GM12878 (cell line): ENCODE measurements around the gene NPRL2.

Experiments
- BHLHE40 ChIP-seq, 2 experiments: fragments of 450-650 bp in 1 of 2; IDR thresholded peaks; 2 replicates each; pipeline ENCODE4 v1.6.1; 2011 to 2017; ENCODE audit warnings: low read depth in 2 of 2, borderline replicate concordance in 1 of 2, improper control_type of control experiment in 1 of 2, low read length in 1 of 2, mild to moderate bottlenecking in 1 of 2
- CREB1 ChIP-seq: IDR thresholded peaks from 2 replicates; pipeline ENCODE4 v1.6.1; 2012; ENCODE audit warnings: low read depth, mild to moderate bottlenecking, inconsistent platforms
- CTCF ChIP-seq, 3 experiments: IDR thresholded peaks in 2 of 3; conservative IDR thresholded peaks in 1 of 3; 2 replicates each; pipeline ENCODE4 v1.5.1; 2011; ENCODE audit warnings: low read depth in 3 of 3, low read length in 3 of 3, mild to moderate bottlenecking in 3 of 3, control low read depth in 2 of 3, moderate library complexity in 2 of 3, inconsistent platforms in 1 of 3, mixed read lengths in 1 of 3; ENCODE audit not compliant: control insufficient read depth in 2 of 3, insufficient read depth in 1 of 3; ENCODE audit errors: extremely low read depth in 1 of 3
- ESRRA ChIP-seq: IDR thresholded peaks from 2 replicates; pipeline ENCODE4 v1.6.1; 2012; ENCODE audit warnings: mild to moderate bottlenecking, low read length, improper control_type of control experiment
- JUND ChIP-seq: IDR thresholded peaks from 2 replicates; pipeline ENCODE4 v1.6.1; 2012; ENCODE audit warnings: low read depth, mild to moderate bottlenecking, low read length, improper control_type of control experiment, moderate library complexity
- NFYA ChIP-seq: IDR thresholded peaks from 2 replicates; pipeline ENCODE4 v1.6.1; 2011; ENCODE audit warnings: low read depth, mild to moderate bottlenecking, low read length, improper control_type of control experiment, borderline replicate concordance
- POLR2A ChIP-seq: IDR thresholded peaks from 2 replicates; pipeline ENCODE4 v1.6.1; 2011; ENCODE audit warnings: low read depth, mild to moderate bottlenecking, low read length
- ZBTB40 ChIP-seq: fragments of 450-650 bp; IDR thresholded peaks from 2 replicates; pipeline ENCODE4 v1.6.1; 2016; ENCODE audit warnings: mild to moderate bottlenecking, moderate library complexity, borderline replicate concordance
- ZNF207 ChIP-seq: fragments of 450-650 bp; IDR thresholded peaks from 2 replicates; pipeline ENCODE4 v1.6.1; 2014; ENCODE audit warnings: antibody characterized with exemption, mild to moderate bottlenecking, borderline replicate concordance

DNA sequence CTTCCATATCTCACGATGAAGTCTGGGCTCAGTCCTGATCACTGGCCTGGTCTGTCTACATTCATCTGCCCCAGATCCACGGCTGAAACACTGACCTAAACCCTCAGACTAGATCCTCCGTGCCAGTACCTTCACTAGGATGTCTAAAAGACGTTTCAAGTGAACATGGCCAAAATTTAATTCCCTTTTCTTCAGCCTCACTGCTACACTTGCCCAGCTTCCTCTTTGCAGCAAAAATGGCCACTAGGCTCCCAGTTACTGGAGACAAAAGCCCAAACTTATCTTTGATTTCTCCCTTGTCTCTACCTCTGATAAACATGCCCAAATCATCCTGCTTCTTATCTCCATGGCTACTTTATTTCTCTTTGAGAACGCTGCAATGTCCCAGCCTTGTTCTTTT, 11.6 kb downstream of the NPRL2 start:
- no peak for TF ChIP-seq NFYA
- no peak for TF ChIP-seq ZNF207
- TF ChIP-seq CREB1: no peak
- no peak for TF ChIP-seq POLR2A
- no peak for TF ChIP-seq ESRRA
- no peak for TF ChIP-seq JUND
- no peak for TF ChIP-seq BHLHE40 (IDR thresholded peaks at IDR 0.05; ENCODE audit: borderline replicate concordance in 1 of 2, low read depth in 2 of 2, low read length in 1 of 2)
- no peak for TF ChIP-seq ZBTB40
- TF ChIP-seq CTCF (IDR thresholded peaks at IDR 0.05 in 2 of 3, conservative IDR thresholded peaks at IDR 0.05 in 1 of 3; ENCODE audit: control insufficient read depth in 2 of 3, extremely low read depth in 1 of 3, insufficient read depth in 1 of 3, low read depth in 3 of 3, low read length in 3 of 3): no peak
